ENCODE measurements around the gene IRF2. TPM values are rescaled to one million over a fixed set of nuclear protein-coding genes. Genes with fewer than 3 reads are reported as not detected.

Gene IRF2
- total and polyA plus RNA-seq, 2 donors from 2014 or later: 16.8 to 42.8 TPM

- Histone ChIP-seq H3K27me3 (ENCODE audit: control insufficient read depth, insufficient read depth, low read length) (no peaks in the 10 kb centered on the region), H3K4me3 (ENCODE audit: low read length in 3 of 3) (no peak overlapping the region), H3K9ac (ENCODE audit: low read length in 3 of 3) (no peak overlapping the region), H3K27ac (ENCODE audit: low read depth in 2 of 2, low read length in 2 of 2) (no peak overlapping the region), H3K9me3 (ENCODE audit: control insufficient read depth in 2 of 3, insufficient read depth in 1 of 3, low read length in 3 of 3) (no peaks in the 10 kb centered on the region), H3K36me3 (ENCODE audit: control insufficient read depth in 2 of 3, insufficient read depth in 3 of 3, low read length in 3 of 3) (no peaks in the 10 kb centered on the region), H3K4me1 (ENCODE audit: control insufficient read depth in 2 of 3, insufficient read depth in 2 of 3, low read depth in 1 of 3, low read length in 3 of 3) (no peaks in the 10 kb centered on the region)
- no peak for TF ChIP-seq CTCF (IDR thresholded peaks at IDR 0.05; ENCODE audit: borderline replicate concordance, extremely low read depth, insufficient read depth)
- no peak for FAIRE-seq
- intact Hi-C loops (cut with DNase I): no loop called here
- no peak for DNase-seq
Measured at GRCh38 chr4:184489771-184490170, 15.4 kb upstream of the IRF2 start.

DNA sequence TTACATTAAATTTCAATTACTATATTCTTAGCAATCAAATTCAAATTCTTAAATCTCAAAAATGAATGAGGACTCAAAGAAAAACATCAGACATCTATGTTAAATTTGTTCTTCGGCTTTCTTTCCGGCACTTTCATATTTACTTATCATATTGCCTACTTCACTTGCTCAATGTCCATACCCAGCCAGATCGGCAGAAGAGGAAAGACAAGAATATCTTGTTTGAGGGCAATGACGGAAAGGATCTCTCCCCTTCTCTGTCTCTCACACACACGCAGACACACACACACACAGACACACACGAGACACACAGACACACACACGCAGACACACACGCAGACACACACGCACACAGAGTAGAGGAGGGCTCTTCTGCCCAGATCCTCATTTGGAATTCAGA lies 13.2 kb upstream of the IRF2 start:
- Histone ChIP-seq H3K27ac (ENCODE audit: low read depth in 2 of 2, low read length in 2 of 2) (no peak overlapping the region), H3K36me3 (ENCODE audit: control insufficient read depth in 2 of 3, insufficient read depth in 3 of 3, low read length in 3 of 3) (no peaks in the 10 kb centered on the region), H3K9ac (ENCODE audit: low read length in 3 of 3) (no peak overlapping the region), H3K4me3 (ENCODE audit: low read length in 3 of 3) (no peak overlapping the region), H3K27me3 (ENCODE audit: control insufficient read depth, insufficient read depth, low read length) (no peaks in the 10 kb centered on the region), H3K9me3 (ENCODE audit: control insufficient read depth in 2 of 3, insufficient read depth in 1 of 3, low read length in 3 of 3) (no peaks in the 10 kb centered on the region), H3K4me1 (ENCODE audit: control insufficient read depth in 2 of 3, insufficient read depth in 2 of 3, low read depth in 1 of 3, low read length in 3 of 3) (no peaks in the 10 kb centered on the region)
- no peak for FAIRE-seq
- DNase-seq: no peak
- intact Hi-C loops (cut with DNase I): no loop called here
- TF ChIP-seq CTCF (IDR thresholded peaks at IDR 0.05; ENCODE audit: borderline replicate concordance, extremely low read depth, insufficient read depth): no peak

- TF ChIP-seq CTCF (IDR thresholded peaks at IDR 0.05; ENCODE audit: borderline replicate concordance, extremely low read depth, insufficient read depth): no peak
- H3K4me1 ChIP-seq (ENCODE audit: control insufficient read depth in 2 of 3, insufficient read depth in 2 of 3, low read depth in 1 of 3, low read length in 3 of 3): no peaks in the 10 kb centered on the region
- H3K27ac ChIP-seq (ENCODE audit: low read depth in 2 of 2, low read length in 2 of 2): no peak overlapping the region
- no peak overlapping the region for H3K9ac ChIP-seq (ENCODE audit: low read length in 3 of 3)
- no peaks in the 10 kb centered on the region for H3K27me3 ChIP-seq (ENCODE audit: control insufficient read depth, insufficient read depth, low read length)
- no peaks in the 10 kb centered on the region for H3K9me3 ChIP-seq (ENCODE audit: control insufficient read depth in 2 of 3, insufficient read depth in 1 of 3, low read length in 3 of 3)
- H3K4me3 ChIP-seq (ENCODE audit: low read length in 3 of 3): no peak overlapping the region
- no peak for FAIRE-seq
- intact Hi-C loops (cut with DNase I): no loop called here
- H3K36me3 ChIP-seq (ENCODE audit: control insufficient read depth in 2 of 3, insufficient read depth in 3 of 3, low read length in 3 of 3): no peaks in the 10 kb centered on the region
- DNase-seq: no peak
Measured at GRCh38 chr4:184485279-184485678, 10.9 kb upstream of the IRF2 start.

DNA sequence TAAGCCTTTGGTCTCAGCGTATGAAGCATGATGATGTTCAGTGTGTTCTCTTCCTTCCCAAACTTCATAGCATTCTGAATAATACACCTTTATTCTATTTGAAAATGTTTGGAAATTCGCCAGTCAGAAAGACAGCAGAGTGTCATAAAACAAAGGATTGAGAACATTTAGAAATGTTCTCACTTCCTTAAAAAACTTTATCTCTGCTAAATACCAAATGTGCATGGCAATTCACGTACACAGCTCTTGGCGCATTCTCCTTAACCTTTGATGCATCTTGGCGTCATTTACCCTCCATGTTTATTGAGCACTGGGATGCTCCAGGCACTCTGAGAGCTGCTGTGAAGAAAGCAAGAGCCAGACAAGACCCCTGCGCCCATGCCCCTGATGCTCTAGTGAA lies 7.2 kb upstream of the IRF2 start:
- H3K4me1 ChIP-seq (ENCODE audit: control insufficient read depth in 2 of 3, insufficient read depth in 2 of 3, low read depth in 1 of 3, low read length in 3 of 3): peaks cover 0 to 12% (median 4%) of the 10 kb centered on the region in 3 donors
- no peak overlapping the region for H3K4me3 ChIP-seq (ENCODE audit: low read length in 3 of 3)
- no peak overlapping the region for H3K27ac ChIP-seq (ENCODE audit: low read depth in 2 of 2, low read length in 2 of 2)
- intact Hi-C loops (cut with DNase I): no loop called here
- DNase-seq (no peak), FAIRE-seq (no peak)
- no peak for TF ChIP-seq CTCF (IDR thresholded peaks at IDR 0.05; ENCODE audit: borderline replicate concordance, extremely low read depth, insufficient read depth)
- H3K27me3 ChIP-seq (ENCODE audit: control insufficient read depth, insufficient read depth, low read length): no peaks in the 10 kb centered on the region
- no peak overlapping the region for H3K9ac ChIP-seq (ENCODE audit: low read length in 3 of 3)
- no peaks in the 10 kb centered on the region for H3K36me3 ChIP-seq (ENCODE audit: control insufficient read depth in 2 of 3, insufficient read depth in 3 of 3, low read length in 3 of 3)
- H3K9me3 ChIP-seq (ENCODE audit: control insufficient read depth in 2 of 3, insufficient read depth in 1 of 3, low read length in 3 of 3): no peaks in the 10 kb centered on the region
